Kasumi-1 (cell line): ENCODE data around the gene UIMC1.

Experiments
- DNase-seq, 2 experiments: peaks; one replicate each; lab custom pipeline; 2025; lab: John Stamatoyannopoulos, UW

The UIMC1 gene

DNA sequence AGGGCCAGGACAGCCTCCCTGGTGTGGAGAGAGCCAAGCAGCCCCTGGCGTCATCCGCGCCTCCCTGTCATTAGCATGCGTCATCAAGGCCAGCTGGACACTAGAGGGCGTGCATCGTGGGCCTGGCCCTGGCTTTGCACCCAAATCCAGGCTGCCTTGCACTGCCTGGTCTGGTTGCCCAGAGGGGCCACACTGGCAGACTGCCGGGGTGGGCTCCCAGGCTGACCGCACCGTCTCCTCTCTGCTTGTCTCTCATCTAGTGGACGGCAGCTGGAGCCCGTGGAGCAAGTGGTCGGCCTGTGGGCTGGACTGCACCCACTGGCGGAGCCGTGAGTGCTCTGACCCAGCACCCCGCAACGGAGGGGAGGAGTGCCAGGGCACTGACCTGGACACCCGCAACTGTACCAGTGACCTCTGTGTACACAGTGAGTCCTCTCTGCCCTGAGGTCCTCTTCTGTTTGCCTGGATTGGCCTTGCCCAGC lies 136.4 kb downstream of the UIMC1 start:
- peak; percentile 37 to 47 for DNase-seq

- DNase-seq: no peak
These were observed 137.0 kb downstream of the UIMC1 start for GRCh38 chr5:176869501-176870109.

GRCh38 chr5:176868731-176869130 lies 137.8 kb downstream of the UIMC1 start:
- DNase-seq: no peak

- DNase-seq: no peak
These were observed 138.5 kb downstream of the UIMC1 start for GRCh38 chr5:176868126-176868525.

- no peak for DNase-seq
These were observed 139.8 kb downstream of the UIMC1 start for GRCh38 chr5:176866707-176867310.

DNA sequence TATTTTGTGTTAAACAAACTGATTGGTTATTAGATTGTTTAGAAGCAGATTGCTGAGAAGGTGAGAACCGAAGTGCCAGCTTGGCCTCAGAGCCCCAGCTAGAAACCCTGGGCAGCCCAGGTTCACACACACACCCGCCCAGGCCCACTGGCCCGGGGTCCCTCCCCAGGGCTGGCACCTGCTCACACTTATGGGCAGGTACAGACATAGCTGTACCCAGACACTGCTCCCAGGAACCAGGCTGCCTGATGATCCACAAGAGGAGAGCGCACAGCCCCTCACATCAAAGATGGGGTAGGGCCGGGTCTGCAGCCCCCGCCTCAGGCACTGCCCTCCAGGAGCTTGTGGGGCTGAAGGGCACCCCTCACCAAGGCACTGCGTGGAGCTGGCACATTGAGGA lies 140.6 kb downstream of the UIMC1 start:
- DNase-seq: no peak

- DNase-seq: no peak
These were observed 141.8 kb downstream of the UIMC1 start for GRCh38 chr5:176864755-176865154.

DNA sequence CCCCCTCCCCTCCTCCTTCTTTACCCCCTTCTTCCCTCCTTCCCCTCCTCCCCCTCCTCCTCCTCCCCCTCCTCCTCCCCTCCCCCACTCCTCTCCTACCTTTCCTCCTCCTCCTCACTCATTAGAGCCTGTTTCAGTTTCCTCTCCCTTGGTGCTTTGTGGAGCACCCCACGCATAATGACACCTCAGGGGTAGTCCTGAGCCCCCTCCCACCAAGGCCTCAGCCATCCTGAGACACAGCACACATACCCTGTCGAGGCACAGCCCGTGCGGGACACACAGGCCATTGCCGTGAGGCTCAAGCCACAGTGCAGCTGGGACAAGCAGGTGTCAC lies 142.8 kb downstream of the UIMC1 start:
- no peak for DNase-seq

- DNase-seq: no peak
These were observed 143.4 kb downstream of the UIMC1 start for GRCh38 chr5:176863041-176863764.

DNA sequence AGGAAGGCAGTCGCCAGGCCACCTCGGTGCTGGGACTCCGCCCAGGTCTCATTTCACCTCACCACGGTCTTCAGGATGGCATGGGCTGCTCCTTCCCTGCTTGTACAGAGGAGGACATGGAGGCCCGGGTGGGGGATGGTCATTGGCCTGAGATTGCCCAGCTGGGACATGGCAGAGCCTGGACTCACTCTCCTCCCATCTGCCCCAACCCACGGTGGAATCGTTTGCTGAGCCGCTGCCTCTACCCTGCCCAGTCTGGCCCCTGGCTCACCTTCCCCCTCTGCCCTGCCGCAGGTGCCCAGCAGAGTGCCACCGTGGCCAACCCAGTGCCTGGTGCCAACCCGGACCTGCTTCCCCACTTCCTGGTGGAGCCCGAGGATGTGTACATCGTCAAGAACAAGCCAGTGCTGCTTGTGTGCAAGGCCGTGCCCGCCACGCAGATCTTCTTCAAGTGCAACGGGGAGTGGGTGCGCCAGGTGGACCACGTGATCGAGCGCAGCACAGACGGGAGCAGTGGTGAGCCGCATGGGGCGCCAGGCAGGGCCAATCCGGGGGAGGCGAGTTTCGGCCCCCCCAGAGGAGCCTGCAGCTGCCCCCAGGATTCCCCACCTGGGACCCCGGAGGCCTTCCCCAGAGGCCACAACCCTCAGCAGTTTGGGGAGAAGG lies 144.1 kb downstream of the UIMC1 start:
- DNase-seq: no peak

- no peak for DNase-seq
These were observed 145.3 kb downstream of the UIMC1 start for GRCh38 chr5:176861276-176861675.

GRCh38 chr5:176860381-176860780 lies 146.2 kb downstream of the UIMC1 start:
- DNase-seq: no peak

GRCh38 chr5:176859916-176860315 lies 146.7 kb downstream of the UIMC1 start:
- DNase-seq: no peak

- no peak for DNase-seq
These were observed 148.7 kb downstream of the UIMC1 start for GRCh38 chr5:176857894-176858273.

DNA sequence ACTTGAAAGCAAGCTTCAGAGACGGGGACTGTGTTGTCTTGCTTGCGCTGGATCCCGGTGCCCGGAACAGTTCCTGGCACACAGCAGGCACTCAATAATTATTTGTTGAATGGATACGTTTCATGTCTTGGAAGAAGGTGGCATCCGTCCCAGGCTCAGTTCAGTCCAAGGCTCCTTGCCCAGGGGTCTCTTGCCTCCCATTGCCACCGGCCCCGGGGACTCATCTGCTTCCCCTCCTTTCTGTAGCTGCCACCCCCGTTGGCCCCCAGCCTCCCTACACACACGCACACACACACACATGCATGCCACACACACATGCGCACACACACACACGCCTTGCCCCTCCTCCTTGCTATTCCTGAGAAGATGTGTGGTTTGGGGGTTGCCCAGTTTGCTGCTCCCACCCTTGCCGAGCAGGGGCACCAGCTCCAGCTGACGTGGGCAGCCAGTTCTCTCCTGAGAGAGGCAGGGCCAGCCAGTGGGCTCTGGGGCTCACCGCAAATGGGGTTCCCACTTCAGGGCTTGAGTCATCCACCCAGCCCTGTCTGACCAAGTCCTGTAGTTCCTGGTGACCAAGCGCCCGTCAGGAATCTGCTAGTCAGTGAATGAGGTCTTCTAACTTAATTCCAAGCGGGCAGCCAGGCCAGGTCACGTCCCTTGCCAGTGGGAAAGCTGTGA lies 149.2 kb downstream of the UIMC1 start:
- DNase-seq: no peak

DNA sequence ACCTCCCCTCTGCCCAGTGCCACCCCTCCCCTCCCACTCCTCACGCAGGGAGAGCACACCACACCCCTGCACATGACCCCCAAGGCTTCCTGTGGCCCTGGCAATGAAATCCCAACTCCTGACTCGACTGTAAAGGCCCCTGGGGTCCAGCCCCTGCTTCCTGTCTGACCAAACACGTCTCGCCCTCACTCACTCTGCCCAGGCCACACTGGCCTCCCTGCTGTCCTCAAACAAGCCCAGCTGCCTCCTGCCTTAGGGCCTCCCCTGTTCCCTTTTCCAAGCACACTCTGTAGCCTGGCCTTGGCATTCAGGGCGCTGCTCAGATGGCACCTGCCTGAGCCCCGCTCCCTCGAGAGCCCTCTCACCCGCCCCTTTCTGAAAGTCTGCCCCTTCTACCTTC lies 149.8 kb downstream of the UIMC1 start:
- no peak for DNase-seq

DNA sequence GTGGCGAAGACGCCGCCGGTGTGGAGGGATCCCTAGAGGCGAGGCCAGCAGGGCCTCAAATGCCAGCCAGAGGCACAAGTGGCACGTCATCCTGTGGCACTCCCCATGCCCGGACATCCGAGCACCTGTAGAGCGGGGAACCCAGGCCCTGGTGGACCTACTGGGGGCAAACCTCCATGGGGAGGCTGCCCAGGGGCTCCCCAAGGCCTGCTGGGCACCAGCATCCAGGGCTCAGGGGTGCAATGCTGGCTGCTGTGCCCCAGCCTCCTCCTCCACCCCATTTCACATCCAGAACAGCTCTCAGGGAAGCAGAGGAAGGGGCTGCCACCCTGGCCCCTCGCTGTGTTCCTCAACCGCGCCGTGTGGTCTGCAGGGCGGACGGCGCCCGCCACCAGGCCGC lies 151.0 kb downstream of the UIMC1 start:
- DNase-seq: no peak
